ENCODE data around the gene RAD51AP1. TPM values are rescaled to one million over a fixed set of nuclear protein-coding genes. Genes with fewer than 3 reads are reported as not detected.

The RAD51AP1 gene
- total RNA-seq, 1 experiment from 2014 or later, result 59.4 TPM

GRCh38 chr12:4540638-4541037 is 1.9 kb downstream of the RAD51AP1 start:
- no peak overlapping the region for H3K56ac ChIP-seq (ENCODE audit: insufficient read length, low read depth, low read length)
- H3K4me1 Mint-ChIP-seq, result peaks cover 14 to 15% of the 10 kb centered on the region in 2 experiments
- WGBS (ENCODE audit: extremely low coverage, insufficient read length, low lambda C conversion rate), result no CpG with 5 or more reads among the region's 2 CpGs
- H3K23ac ChIP-seq (ENCODE audit: insufficient read length, low read depth, low read length), result no peak overlapping the region
- H2BK12ac ChIP-seq (ENCODE audit: insufficient read length, low read depth, low read length), result no peak overlapping the region
- no peak overlapping the region for H3K4ac ChIP-seq (ENCODE audit: low read depth, low read length)
- H3K79me1 ChIP-seq (ENCODE audit: insufficient read depth, low read depth, low read length, poor library complexity, severe bottlenecking), result peaks cover 3% of the 10 kb centered on the region
- no peak overlapping the region for H2AK5ac ChIP-seq (ENCODE audit: insufficient read length, low read length)
- no peak for TF ChIP-seq CTCF (conservative IDR thresholded peaks at IDR 0.05)
- no peak overlapping the region for H2BK15ac ChIP-seq (ENCODE audit: low read depth, low read length)
- H4K91ac ChIP-seq (ENCODE audit: insufficient read length, low read depth, low read length), result no peak overlapping the region
- H4K20me1 ChIP-seq (ENCODE audit: control insufficient read depth, insufficient read depth, insufficient read length), result no peaks in the 10 kb centered on the region
- no peak overlapping the region for H3K9ac ChIP-seq (ENCODE audit: extremely low read depth, insufficient read length, low read length)
- no peak overlapping the region for H3K27ac ChIP-seq (ENCODE audit: insufficient read length, low read depth, low read length)
- 0 out of 2 replicates have a peak, but pooled peaks cover 5% of the 10 kb centered on the region for H3K4me1 ChIP-seq (ENCODE audit: insufficient read depth, low read length)
- no peak overlapping the region for H3K4me3 Mint-ChIP-seq
- H3K79me2 ChIP-seq (ENCODE audit: insufficient read depth, low read length), result peaks cover 8% of the 10 kb centered on the region; the same call in 1 of the 2 replicates
- H3K4me2 ChIP-seq (ENCODE audit: insufficient read depth, insufficient read length, low read length), result no peak overlapping the region
- H2BK120ac ChIP-seq (ENCODE audit: low read depth, low read length, poor library complexity, severe bottlenecking), result no peak overlapping the region
- H3K23me2 ChIP-seq (ENCODE audit: insufficient read length, low read depth, low read length, poor library complexity, severe bottlenecking), result no peaks in the 10 kb centered on the region
- H3K36me3 Mint-ChIP-seq (ENCODE audit: insufficient read depth in 1 of 3, low read depth in 3 of 3), result peaks cover 1 to 31% (median 28%) of the 10 kb centered on the region in 3 experiments; a peak in 6 of 7 replicates
- no peak overlapping the region for H3K18ac ChIP-seq (ENCODE audit: insufficient read length, low read depth, low read length)
- no peak overlapping the region for H4K5ac ChIP-seq (ENCODE audit: insufficient read length, low read depth, low read length)
- H3K27me3 Mint-ChIP-seq (ENCODE audit: low read depth), result no peaks in the 10 kb centered on the region
- H3K27ac Mint-ChIP-seq, result no peak overlapping the region
- H2BK5ac ChIP-seq (ENCODE audit: insufficient read length, low read length), result no peak overlapping the region
- H4K8ac ChIP-seq (replicated peaks; ENCODE audit: insufficient read length, low read depth, low read length), result no peak overlapping the region
- no peak overlapping the region for H2BK20ac ChIP-seq (ENCODE audit: low read depth, low read length, poor library complexity, severe bottlenecking)
- no peaks in the 10 kb centered on the region for H3K9me3 Mint-ChIP-seq
- H3K14ac ChIP-seq (ENCODE audit: insufficient read depth, low read length), result no peak overlapping the region
- H3T11ph ChIP-seq (ENCODE audit: low read length), result no peak overlapping the region
- H2AFZ ChIP-seq (ENCODE audit: low read length), result no peak overlapping the region
- H3K27me3 ChIP-seq (ENCODE audit: insufficient read depth, low read length), result no peaks in the 10 kb centered on the region
- H3K9me3 ChIP-seq (ENCODE audit: control insufficient read depth, low read depth, low read length), result no peaks in the 10 kb centered on the region
- DNase-seq, result no peak

Data from H9 (cell line).